ENCODE results near the gene MAD2L2.

The MAD2L2 gene

DNA sequence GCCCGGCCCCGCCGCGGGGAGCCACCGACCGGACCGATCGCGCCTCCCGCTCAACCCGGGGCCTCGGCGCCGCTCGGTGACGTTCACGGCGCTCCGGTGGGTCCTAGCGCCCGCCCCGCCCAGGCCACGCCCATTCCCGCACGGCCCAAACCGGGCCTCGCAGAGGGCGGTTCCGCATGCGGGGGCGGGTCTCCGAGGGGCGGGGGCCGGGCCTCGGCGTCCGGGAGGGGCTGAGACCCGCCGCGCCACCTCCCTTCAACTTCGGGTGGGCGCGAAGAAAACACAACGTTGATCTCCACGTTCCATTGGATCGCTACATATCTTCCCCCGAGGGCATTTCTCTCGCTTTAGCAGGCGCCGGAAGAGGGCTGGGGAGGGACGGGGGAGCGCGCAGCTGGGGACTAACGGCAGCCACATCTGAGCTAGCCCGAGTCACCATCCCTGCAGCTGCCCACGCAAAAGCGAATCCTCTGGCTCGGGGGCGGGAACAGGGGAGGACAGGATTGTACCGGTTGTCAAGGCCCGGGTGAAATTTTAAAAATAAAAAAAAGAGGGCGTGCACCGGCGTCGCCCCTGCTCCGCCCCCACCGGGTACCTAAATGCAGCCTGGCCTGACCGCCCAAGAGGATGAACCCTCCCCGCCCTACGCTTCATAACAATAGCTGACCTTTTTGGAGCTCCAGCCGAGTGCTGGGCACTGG lies at the start of gene MAD2L2:
Gene MAD2L2 (minus strand): TSS at position 78 of the 701 bp plus-strand sequence. CDS start 547 bp downstream, outside the sequence.
- DNase-seq (ENCODE audit: extremely low read depth, low read depth): peak; percentile 43
- TF ChIP-seq, protein P1, sequence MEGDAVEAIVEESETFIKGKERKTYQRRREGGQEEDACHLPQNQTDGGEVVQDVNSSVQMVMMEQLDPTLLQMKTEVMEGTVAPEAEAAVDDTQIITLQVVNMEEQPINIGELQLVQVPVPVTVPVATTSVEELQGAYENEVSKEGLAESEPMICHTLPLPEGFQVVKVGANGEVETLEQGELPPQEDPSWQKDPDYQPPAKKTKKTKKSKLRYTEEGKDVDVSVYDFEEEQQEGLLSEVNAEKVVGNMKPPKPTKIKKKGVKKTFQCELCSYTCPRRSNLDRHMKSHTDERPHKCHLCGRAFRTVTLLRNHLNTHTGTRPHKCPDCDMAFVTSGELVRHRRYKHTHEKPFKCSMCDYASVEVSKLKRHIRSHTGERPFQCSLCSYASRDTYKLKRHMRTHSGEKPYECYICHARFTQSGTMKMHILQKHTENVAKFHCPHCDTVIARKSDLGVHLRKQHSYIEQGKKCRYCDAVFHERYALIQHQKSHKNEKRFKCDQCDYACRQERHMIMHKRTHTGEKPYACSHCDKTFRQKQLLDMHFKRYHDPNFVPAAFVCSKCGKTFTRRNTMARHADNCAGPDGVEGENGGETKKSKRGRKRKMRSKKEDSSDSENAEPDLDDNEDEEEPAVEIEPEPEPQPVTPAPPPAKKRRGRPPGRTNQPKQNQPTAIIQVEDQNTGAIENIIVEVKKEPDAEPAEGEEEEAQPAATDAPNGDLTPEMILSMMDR (IDR thresholded peaks at IDR 0.05; ENCODE audit: low read depth, low read length): no peak

DNA sequence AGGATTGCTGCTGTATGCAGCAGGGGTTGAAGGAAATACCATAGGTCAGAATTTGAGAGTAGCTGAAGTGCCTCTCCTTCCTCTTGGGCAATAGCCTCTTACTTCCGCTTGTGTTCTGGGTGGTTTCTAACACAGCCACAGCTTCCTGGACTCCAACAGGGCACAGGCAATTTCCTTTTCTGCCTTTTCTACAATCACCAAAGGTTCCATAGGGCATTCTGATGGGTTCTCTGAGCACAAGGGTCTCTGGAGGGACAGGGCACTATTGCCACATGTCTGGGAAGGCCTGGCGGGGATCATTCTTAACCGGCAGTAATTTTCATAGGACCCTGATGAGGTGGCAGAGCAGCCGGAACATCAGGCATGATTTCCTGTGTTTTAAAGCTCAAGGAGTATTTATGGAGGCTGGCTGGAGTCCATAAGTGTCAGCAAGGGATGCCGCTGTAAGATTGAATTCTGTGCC lies 49.5 kb upstream of the MAD2L2 start:
- no peak for DNase-seq (ENCODE audit: extremely low read depth, low read depth)

DNA sequence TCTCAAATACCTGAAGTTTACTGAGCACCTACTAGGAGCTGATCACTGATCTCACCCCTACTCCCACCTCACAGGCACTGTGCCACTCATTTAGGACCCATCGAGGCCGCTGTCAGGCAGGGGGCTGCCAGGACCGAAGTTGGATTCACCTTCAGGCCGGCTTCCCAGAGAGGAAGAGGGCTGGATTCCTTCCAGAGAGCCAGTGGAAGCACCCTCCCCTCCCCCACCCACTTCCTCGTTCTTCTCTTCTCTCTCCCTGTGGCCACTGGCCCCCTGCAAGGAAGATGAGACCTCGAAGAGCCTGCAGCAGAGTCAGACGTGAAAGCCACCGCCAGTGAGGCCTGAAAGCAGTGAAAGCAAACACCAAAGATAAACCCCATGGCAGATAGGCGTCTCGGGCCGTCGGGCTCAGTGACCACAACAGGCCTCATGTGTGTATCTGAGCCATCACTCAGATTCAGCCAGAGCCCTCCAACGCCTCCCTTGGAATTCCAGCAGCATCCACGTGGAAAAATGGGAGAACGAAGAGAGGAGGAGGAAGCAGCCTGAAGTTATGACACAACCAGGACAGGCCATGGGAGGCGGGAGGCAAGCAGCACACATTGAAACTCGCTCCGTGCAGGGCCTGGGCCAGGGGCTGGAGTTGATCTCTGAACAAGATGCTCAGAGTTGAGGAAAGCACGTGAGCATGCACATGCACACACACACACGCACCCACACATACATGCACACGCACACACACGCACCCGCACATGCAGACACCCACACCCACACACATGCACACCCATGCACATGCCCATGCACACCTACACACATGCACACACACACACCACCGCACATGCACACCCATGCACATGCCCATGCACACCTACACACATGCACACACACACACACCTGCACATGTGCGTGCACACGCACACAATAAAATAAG lies 48.8 kb upstream of the MAD2L2 start:
- TF ChIP-seq, protein P1 (IDR thresholded peaks at IDR 0.05; ENCODE audit: low read depth, low read length): no peak
- no peak for DNase-seq (ENCODE audit: extremely low read depth, low read depth)

More for the DNA sequence above, 49.5 kb upstream of the MAD2L2 start:
- TF ChIP-seq, protein P1 (IDR thresholded peaks at IDR 0.05; ENCODE audit: low read depth, low read length): no peak

DNA sequence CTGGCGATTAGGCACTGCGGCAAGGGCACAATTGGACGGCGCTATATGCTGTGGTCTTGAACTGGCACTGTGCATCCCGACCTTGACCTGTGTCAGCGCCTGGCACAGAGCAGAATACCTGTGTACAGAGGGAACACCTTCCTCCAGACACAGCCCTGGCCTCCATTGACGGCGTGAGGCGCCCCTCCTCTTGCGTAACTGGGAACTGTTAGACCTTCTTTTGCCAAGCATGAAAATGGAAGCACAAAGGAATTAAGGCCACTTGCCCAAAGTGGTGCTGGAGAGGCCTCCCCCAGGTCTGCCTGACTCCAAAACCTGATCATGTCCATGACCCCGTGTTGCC lies 48.2 kb upstream of the MAD2L2 start:
- TF ChIP-seq, protein P1 (IDR thresholded peaks at IDR 0.05; ENCODE audit: low read depth, low read length): no peak
- no peak for DNase-seq (ENCODE audit: extremely low read depth, low read depth)

DNA sequence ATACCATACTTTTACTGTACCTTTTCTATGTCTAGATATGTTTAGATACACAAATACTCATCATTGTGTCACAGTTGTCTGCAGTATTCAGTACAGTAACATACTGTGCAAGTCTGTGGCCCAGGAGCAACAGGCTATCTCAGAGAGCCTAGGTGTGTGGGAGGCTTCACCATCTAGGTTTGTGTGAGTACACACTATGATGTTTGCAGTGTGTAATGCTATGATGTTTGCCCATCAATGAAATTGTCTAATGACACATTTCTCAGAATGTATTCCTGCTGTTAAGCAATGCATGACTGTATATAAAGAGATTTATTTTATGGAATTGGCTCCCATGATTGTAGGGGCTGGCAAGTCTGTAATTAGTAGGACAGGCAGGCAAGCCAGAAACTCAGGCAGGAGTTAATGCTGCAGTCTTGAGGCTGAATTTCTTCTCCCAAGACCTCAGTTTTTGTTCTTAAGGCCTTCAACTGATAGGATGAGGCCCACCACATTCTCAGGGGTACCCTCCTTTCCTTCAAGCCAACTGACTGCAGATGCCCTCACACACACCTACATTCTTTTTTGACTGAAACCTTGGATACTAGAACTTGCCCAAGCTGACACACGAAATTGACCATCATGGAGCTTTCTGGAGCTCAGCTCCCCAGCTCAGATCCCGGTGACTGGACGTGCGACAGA lies 47.3 kb upstream of the MAD2L2 start:
- TF ChIP-seq, protein P1 (IDR thresholded peaks at IDR 0.05; ENCODE audit: low read depth, low read length): no peak
- no peak for DNase-seq (ENCODE audit: extremely low read depth, low read depth)

DNA sequence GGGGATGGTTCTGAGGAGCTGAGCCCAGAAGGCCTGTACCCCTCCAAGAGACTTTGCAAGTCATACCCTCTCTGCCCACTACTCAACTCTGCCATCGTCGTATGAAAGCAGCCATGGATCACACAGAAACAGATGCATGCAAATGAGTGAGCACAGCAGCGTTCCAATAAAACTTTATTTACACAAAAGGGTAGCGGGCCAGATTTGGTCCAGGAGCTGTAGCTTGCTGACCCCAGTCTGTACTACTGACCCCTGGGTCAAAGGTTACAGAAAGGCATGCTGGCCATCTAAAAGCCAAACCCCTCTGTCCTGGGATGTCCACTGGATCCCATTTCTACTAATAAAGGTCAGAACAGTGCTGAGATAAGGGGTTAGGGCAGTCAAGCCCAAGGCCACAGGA lies 46.2 kb upstream of the MAD2L2 start:
- TF ChIP-seq, protein P1 (IDR thresholded peaks at IDR 0.05; ENCODE audit: low read depth, low read length): no peak
- DNase-seq (ENCODE audit: extremely low read depth, low read depth): no peak

All from AG09319 (cell line).